ENCODE data around the gene USP17L5. TPM values are rescaled to one million over a fixed set of nuclear protein-coding genes. Genes with fewer than 3 reads are reported as not detected.
"Not testable (repeated sequence)": the region's sequence is repeated elsewhere in the genome, so short reads cannot be mapped to it uniquely, and the experiment has no call there.

The USP17L5 gene
- not detected in 2 replicates for total RNA-seq
- long read RNA-seq, result 0 reads

GRCh38 chr4:9339103-9339502 lies at the start of gene USP17L5:
Gene USP17L5 (plus strand): TSS chr4:9339403. CDS start chr4:9339403, 0 bp downstream.
- H3K4me1 Mint-ChIP-seq (ENCODE audit: low read depth); H3K4me3 Mint-ChIP-seq (ENCODE audit: low read depth); DNase-seq (ENCODE audit: low spot score, unreplicated experiment); H3K27me3 Mint-ChIP-seq; H3K27ac Mint-ChIP-seq; H3K36me3 Mint-ChIP-seq (ENCODE audit: insufficient read depth); H3K9me3 Mint-ChIP-seq (ENCODE audit: low read depth): not testable (repeated sequence)

GRCh38 chr4:9324191-9324590 lies 15.0 kb upstream of the USP17L5 start:
- H3K4me3 Mint-ChIP-seq (ENCODE audit: low read depth); H3K36me3 Mint-ChIP-seq (ENCODE audit: insufficient read depth); H3K27ac Mint-ChIP-seq; H3K4me1 Mint-ChIP-seq (ENCODE audit: low read depth); H3K9me3 Mint-ChIP-seq (ENCODE audit: low read depth); DNase-seq (ENCODE audit: low spot score, unreplicated experiment); H3K27me3 Mint-ChIP-seq: not testable (repeated sequence)

- H3K4me3 Mint-ChIP-seq (ENCODE audit: low read depth); DNase-seq (ENCODE audit: low spot score, unreplicated experiment); H3K9me3 Mint-ChIP-seq (ENCODE audit: low read depth): not testable (repeated sequence)
Measured at GRCh38 chr4:9324865-9325264, 14.3 kb upstream of the USP17L5 start, which contains the start of gene USP17L24. Gene USP17L24 (plus strand): TSS chr4:9325165. CDS start chr4:9325165, 0 bp downstream.

GRCh38 chr4:9329611-9330010 lies 9.6 kb upstream of the USP17L5 start, which contains the start of gene USP17L25:
Gene USP17L25 (plus strand): TSS chr4:9329911. CDS start chr4:9329911, 0 bp downstream.
- not testable (repeated sequence) for H3K9me3 Mint-ChIP-seq (ENCODE audit: low read depth); H3K4me1 Mint-ChIP-seq (ENCODE audit: low read depth); DNase-seq (ENCODE audit: low spot score, unreplicated experiment); H3K27ac Mint-ChIP-seq; H3K4me3 Mint-ChIP-seq (ENCODE audit: low read depth); H3K27me3 Mint-ChIP-seq; H3K36me3 Mint-ChIP-seq (ENCODE audit: insufficient read depth)

More at GRCh38 chr4:9324865-9325264, 14.3 kb upstream of the USP17L5 start, which contains the start of gene USP17L24:
- not testable (repeated sequence) for H3K27ac Mint-ChIP-seq; H3K4me1 Mint-ChIP-seq (ENCODE audit: low read depth); H3K36me3 Mint-ChIP-seq (ENCODE audit: insufficient read depth); H3K27me3 Mint-ChIP-seq

GRCh38 chr4:9334358-9334757 lies 4.8 kb upstream of the USP17L5 start, which contains the start of gene USP17L26:
Gene USP17L26 (plus strand): TSS chr4:9334658. CDS start chr4:9334658, 0 bp downstream.
- not testable (repeated sequence) for DNase-seq (ENCODE audit: low spot score, unreplicated experiment); H3K36me3 Mint-ChIP-seq (ENCODE audit: insufficient read depth); H3K27me3 Mint-ChIP-seq; H3K9me3 Mint-ChIP-seq (ENCODE audit: low read depth); H3K4me1 Mint-ChIP-seq (ENCODE audit: low read depth); H3K4me3 Mint-ChIP-seq (ENCODE audit: low read depth); H3K27ac Mint-ChIP-seq

- not testable (repeated sequence) for DNase-seq (ENCODE audit: low spot score, unreplicated experiment); H3K27me3 Mint-ChIP-seq; H3K9me3 Mint-ChIP-seq (ENCODE audit: low read depth); H3K4me1 Mint-ChIP-seq (ENCODE audit: low read depth); H3K27ac Mint-ChIP-seq; H3K36me3 Mint-ChIP-seq (ENCODE audit: insufficient read depth); H3K4me3 Mint-ChIP-seq (ENCODE audit: low read depth)
Measured at GRCh38 chr4:9343848-9344247, 4.6 kb downstream of the USP17L5 start, which contains the start of gene USP17L27. Gene USP17L27 (plus strand): TSS chr4:9344148. CDS start chr4:9344148, 0 bp downstream.

GRCh38 chr4:9348593-9348992 lies 9.4 kb downstream of the USP17L5 start, which contains the start of gene USP17L28:
Gene USP17L28 (plus strand): TSS chr4:9348893. CDS start chr4:9348893, 0 bp downstream.
- H3K27me3 Mint-ChIP-seq; H3K4me1 Mint-ChIP-seq (ENCODE audit: low read depth); H3K27ac Mint-ChIP-seq; H3K9me3 Mint-ChIP-seq (ENCODE audit: low read depth); DNase-seq (ENCODE audit: low spot score, unreplicated experiment); H3K36me3 Mint-ChIP-seq (ENCODE audit: insufficient read depth); H3K4me3 Mint-ChIP-seq (ENCODE audit: low read depth): not testable (repeated sequence)

- H3K27ac Mint-ChIP-seq; H3K36me3 Mint-ChIP-seq (ENCODE audit: insufficient read depth); H3K27me3 Mint-ChIP-seq; H3K4me3 Mint-ChIP-seq (ENCODE audit: low read depth); H3K9me3 Mint-ChIP-seq (ENCODE audit: low read depth); DNase-seq (ENCODE audit: low spot score, unreplicated experiment); H3K4me1 Mint-ChIP-seq (ENCODE audit: low read depth): not testable (repeated sequence)
Measured at GRCh38 chr4:9350866-9351265, 11.7 kb downstream of the USP17L5 start.

GRCh38 chr4:9353338-9353737 lies 14.1 kb downstream of the USP17L5 start, which contains the start of gene USP17L29:
Gene USP17L29 (plus strand): TSS chr4:9353638. CDS start chr4:9353638, 0 bp downstream.
- not testable (repeated sequence) for H3K4me1 Mint-ChIP-seq (ENCODE audit: low read depth); H3K27ac Mint-ChIP-seq; H3K27me3 Mint-ChIP-seq; H3K4me3 Mint-ChIP-seq (ENCODE audit: low read depth); H3K36me3 Mint-ChIP-seq (ENCODE audit: insufficient read depth); DNase-seq (ENCODE audit: low spot score, unreplicated experiment); H3K9me3 Mint-ChIP-seq (ENCODE audit: low read depth)

GRCh38 chr4:9362829-9363228 lies 23.6 kb downstream of the USP17L5 start, which contains the start of gene USP17L30:
Gene USP17L30 (plus strand): TSS chr4:9363129. CDS start chr4:9363129, 0 bp downstream.
- H3K9me3 Mint-ChIP-seq (ENCODE audit: low read depth); H3K27me3 Mint-ChIP-seq; H3K4me1 Mint-ChIP-seq (ENCODE audit: low read depth); DNase-seq (ENCODE audit: low spot score, unreplicated experiment); H3K4me3 Mint-ChIP-seq (ENCODE audit: low read depth); H3K36me3 Mint-ChIP-seq (ENCODE audit: insufficient read depth); H3K27ac Mint-ChIP-seq: not testable (repeated sequence)

- H3K4me3 Mint-ChIP-seq (ENCODE audit: low read depth); DNase-seq (ENCODE audit: low spot score, unreplicated experiment); H3K9me3 Mint-ChIP-seq (ENCODE audit: low read depth); H3K27me3 Mint-ChIP-seq; H3K4me1 Mint-ChIP-seq (ENCODE audit: low read depth); H3K27ac Mint-ChIP-seq; H3K36me3 Mint-ChIP-seq (ENCODE audit: insufficient read depth): not testable (repeated sequence)
Measured at GRCh38 chr4:9379881-9380280, 40.7 kb downstream of the USP17L5 start.
